K562 (cell line): ENCODE data around the gene OR10A3.

Experiments used
- GTF2F1 ChIP-seq: IDR thresholded peaks from 2 replicates; pipeline ENCODE4 v1.6.1; 2011; ENCODE audit warnings: low read depth, low read length, improper control_type of control experiment
- MYNN ChIP-seq, 2 experiments: sonication (generic); formaldehyde crosslinking in 1 of 2; IDR thresholded peaks; 2 replicates each; pipeline versions ENCODE4 v1.5.0 to v1.6.1; 2016 to 2020; ENCODE audit warnings: antibody characterized with exemption in 1 of 2, missing genetic modification reagents in 1 of 2
- ZEB2 ChIP-seq: fragments of 450-650 bp; IDR thresholded peaks from 2 replicates; pipeline ENCODE4 v1.6.1; 2016
- TF ChIP-seq, protein P1 (sequence below): fragments of 150-350 bp; IDR thresholded peaks from 2 replicates; pipeline ENCODE4 v1.6.1; 2014; ENCODE audit warnings: low read depth, mild to moderate bottlenecking, low read length, borderline replicate concordance
- TF ChIP-seq, protein P2 (sequence below): fragments of 250-450 bp; sonication (Bioruptor Pico); IDR thresholded peaks from 2 replicates; pipeline ENCODE4 v1.4.0; 2020; ENCODE audit warnings: mild to moderate bottlenecking
- TF ChIP-seq, protein P3 (sequence below), 3 experiments: IDR thresholded peaks in 2 of 3; conservative IDR thresholded peaks in 1 of 3; 2 replicates each; pipeline ENCODE4 v1.5.1; 2011 to 2012; ENCODE audit warnings: low read length in 3 of 3, mild to moderate bottlenecking in 3 of 3, control low read depth in 2 of 3, improper control_type of control experiment in 1 of 3, inconsistent platforms in 1 of 3, low read depth in 1 of 3, mixed read lengths in 1 of 3, moderate library complexity in 1 of 3; ENCODE audit not compliant: insufficient read depth in 2 of 3

DNA sequence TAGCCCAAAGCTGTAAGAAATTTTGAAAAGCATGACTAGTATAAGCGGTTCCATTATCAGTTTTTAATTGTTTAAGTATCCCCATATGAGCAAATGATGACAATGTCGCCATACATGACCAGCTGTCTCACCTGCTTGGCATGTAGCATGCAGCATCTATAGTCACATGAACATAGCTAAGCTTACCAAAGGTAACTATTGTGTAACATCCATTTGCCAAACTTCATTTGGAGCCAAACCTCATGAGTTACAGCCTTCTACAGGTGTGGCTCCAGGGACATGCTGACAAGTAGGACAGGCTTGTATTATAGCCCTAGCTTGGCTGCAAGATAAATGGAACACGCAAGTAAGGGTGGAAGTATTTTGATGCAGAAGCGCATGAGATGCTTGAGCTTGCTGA lies 40.8 kb downstream of the OR10A3 start:
- TF ChIP-seq ZEB2 (no peak), GTF2F1 (no peak), MYNN (IDR thresholded peaks at IDR 0.05) (no peak), MYNN (CRISPR knock-in tag; IDR thresholded peaks at IDR 0.05) (no peak)
- TF ChIP-seq, protein P1, sequence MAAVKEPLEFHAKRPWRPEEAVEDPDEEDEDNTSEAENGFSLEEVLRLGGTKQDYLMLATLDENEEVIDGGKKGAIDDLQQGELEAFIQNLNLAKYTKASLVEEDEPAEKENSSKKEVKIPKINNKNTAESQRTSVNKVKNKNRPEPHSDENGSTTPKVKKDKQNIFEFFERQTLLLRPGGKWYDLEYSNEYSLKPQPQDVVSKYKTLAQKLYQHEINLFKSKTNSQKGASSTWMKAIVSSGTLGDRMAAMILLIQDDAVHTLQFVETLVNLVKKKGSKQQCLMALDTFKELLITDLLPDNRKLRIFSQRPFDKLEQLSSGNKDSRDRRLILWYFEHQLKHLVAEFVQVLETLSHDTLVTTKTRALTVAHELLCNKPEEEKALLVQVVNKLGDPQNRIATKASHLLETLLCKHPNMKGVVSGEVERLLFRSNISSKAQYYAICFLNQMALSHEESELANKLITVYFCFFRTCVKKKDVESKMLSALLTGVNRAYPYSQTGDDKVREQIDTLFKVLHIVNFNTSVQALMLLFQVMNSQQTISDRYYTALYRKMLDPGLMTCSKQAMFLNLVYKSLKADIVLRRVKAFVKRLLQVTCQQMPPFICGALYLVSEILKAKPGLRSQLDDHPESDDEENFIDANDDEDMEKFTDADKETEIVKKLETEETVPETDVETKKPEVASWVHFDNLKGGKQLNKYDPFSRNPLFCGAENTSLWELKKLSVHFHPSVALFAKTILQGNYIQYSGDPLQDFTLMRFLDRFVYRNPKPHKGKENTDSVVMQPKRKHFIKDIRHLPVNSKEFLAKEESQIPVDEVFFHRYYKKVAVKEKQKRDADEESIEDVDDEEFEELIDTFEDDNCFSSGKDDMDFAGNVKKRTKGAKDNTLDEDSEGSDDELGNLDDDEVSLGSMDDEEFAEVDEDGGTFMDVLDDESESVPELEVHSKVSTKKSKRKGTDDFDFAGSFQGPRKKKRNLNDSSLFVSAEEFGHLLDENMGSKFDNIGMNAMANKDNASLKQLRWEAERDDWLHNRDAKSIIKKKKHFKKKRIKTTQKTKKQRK, result no peak
- TF ChIP-seq, protein P2, sequence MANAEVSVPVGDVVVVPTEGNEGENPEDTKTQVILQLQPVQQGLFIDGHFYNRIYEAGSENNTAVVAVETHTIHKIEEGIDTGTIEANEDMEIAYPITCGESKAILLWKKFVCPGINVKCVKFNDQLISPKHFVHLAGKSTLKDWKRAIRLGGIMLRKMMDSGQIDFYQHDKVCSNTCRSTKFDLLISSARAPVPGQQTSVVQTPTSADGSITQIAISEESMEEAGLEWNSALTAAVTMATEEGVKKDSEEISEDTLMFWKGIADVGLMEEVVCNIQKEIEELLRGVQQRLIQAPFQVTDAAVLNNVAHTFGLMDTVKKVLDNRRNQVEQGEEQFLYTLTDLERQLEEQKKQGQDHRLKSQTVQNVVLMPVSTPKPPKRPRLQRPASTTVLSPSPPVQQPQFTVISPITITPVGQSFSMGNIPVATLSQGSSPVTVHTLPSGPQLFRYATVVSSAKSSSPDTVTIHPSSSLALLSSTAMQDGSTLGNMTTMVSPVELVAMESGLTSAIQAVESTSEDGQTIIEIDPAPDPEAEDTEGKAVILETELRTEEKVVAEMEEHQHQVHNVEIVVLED (CRISPR knock-in tag), result no peak
- TF ChIP-seq, protein P3, sequence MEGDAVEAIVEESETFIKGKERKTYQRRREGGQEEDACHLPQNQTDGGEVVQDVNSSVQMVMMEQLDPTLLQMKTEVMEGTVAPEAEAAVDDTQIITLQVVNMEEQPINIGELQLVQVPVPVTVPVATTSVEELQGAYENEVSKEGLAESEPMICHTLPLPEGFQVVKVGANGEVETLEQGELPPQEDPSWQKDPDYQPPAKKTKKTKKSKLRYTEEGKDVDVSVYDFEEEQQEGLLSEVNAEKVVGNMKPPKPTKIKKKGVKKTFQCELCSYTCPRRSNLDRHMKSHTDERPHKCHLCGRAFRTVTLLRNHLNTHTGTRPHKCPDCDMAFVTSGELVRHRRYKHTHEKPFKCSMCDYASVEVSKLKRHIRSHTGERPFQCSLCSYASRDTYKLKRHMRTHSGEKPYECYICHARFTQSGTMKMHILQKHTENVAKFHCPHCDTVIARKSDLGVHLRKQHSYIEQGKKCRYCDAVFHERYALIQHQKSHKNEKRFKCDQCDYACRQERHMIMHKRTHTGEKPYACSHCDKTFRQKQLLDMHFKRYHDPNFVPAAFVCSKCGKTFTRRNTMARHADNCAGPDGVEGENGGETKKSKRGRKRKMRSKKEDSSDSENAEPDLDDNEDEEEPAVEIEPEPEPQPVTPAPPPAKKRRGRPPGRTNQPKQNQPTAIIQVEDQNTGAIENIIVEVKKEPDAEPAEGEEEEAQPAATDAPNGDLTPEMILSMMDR (IDR thresholded peaks at IDR 0.05 in 2 of 3, conservative IDR thresholded peaks at IDR 0.05 in 1 of 3; ENCODE audit: insufficient read depth in 2 of 3, low read depth in 1 of 3, low read length in 3 of 3), result no peak
